Mesenchymal stem cell (in vitro differentiated cells and primary cell): ENCODE results near the gene PCSK6.

ENCODE experiments used
- DNase-seq: peaks from one replicate; pipeline ENCODE4 v3.0.0-alpha.2; 2013
- H2AFZ ChIP-seq: one replicate; pipeline ENCODE4 v1.6.1; 2013; ENCODE audit warnings: low read depth, mild to moderate bottlenecking, control low read depth, inconsistent platforms, low read length, moderate library complexity
- H2AK5ac ChIP-seq: 2 replicates; pipeline ENCODE4 v1.6.1; 2013; ENCODE audit warnings: low read length, moderate library complexity, mild to moderate bottlenecking, inconsistent platforms; ENCODE audit not compliant: severe bottlenecking
- H2BK120ac ChIP-seq: one replicate; pipeline ENCODE4 v1.6.1; 2013; ENCODE audit warnings: low read depth, mild to moderate bottlenecking, inconsistent platforms, low read length, moderate library complexity
- H2BK12ac ChIP-seq, 2 experiments: one replicate each; pipeline ENCODE4 v1.6.1; 2013; ENCODE audit warnings: inconsistent platforms in 2 of 2, low read length in 2 of 2, mild to moderate bottlenecking in 2 of 2, moderate library complexity in 2 of 2, control low read depth in 1 of 2
- H2BK15ac ChIP-seq: one replicate; pipeline ENCODE4 v1.6.1; 2013; ENCODE audit warnings: mild to moderate bottlenecking, low read depth, inconsistent platforms; ENCODE audit not compliant: poor library complexity, severe bottlenecking
- H2BK5ac ChIP-seq: 2 replicates; pipeline ENCODE4 v1.6.1; 2013; ENCODE audit warnings: low read depth, mild to moderate bottlenecking, low read length, control low read depth, inconsistent platforms; ENCODE audit not compliant: poor library complexity, severe bottlenecking
- H3K14ac ChIP-seq, 2 experiments: one replicate each; pipeline ENCODE4 v1.6.1; 2013; ENCODE audit warnings: inconsistent platforms in 2 of 2, low read length in 2 of 2, control low read depth in 1 of 2, mild to moderate bottlenecking in 1 of 2, moderate library complexity in 1 of 2
- H3K18ac ChIP-seq, 2 experiments: one replicate each; pipeline ENCODE4 v1.6.1; 2013; ENCODE audit warnings: inconsistent platforms in 2 of 2, low read length in 2 of 2, control low read depth in 1 of 2, low read depth in 1 of 2, mild to moderate bottlenecking in 1 of 2
- H3K23ac ChIP-seq, 2 experiments: one replicate each; pipeline ENCODE4 v1.6.1; 2013; ENCODE audit warnings: inconsistent platforms in 2 of 2, low read length in 2 of 2, mild to moderate bottlenecking in 2 of 2, moderate library complexity in 2 of 2, control low read depth in 1 of 2
- H3K27ac ChIP-seq: 2 replicates; pipeline ENCODE4 v1.5.1; 2013; ENCODE audit warnings: mild to moderate bottlenecking, moderate library complexity, low read length, control low read depth, inconsistent platforms; ENCODE audit not compliant: poor library complexity, severe bottlenecking
- H3K27me3 ChIP-seq, 2 experiments: 2 replicates each; pipeline versions ENCODE4 v1.6.1 to v1.7.0; 2013; ENCODE audit warnings: low read length in 2 of 2, mild to moderate bottlenecking in 2 of 2, moderate library complexity in 2 of 2, control low read depth in 1 of 2, inconsistent platforms in 1 of 2; ENCODE audit not compliant: control insufficient read depth in 1 of 2, insufficient read depth in 1 of 2
- H3K36me3 ChIP-seq, 2 experiments: 2 replicates each; pipeline versions ENCODE4 v1.6.1 to v1.7.0; 2013; ENCODE audit warnings: low read length in 2 of 2, control low read depth in 1 of 2, inconsistent platforms in 1 of 2, low read depth in 1 of 2, mild to moderate bottlenecking in 1 of 2; ENCODE audit not compliant: insufficient read depth in 2 of 2, control insufficient read depth in 1 of 2
- H3K4ac ChIP-seq, 2 experiments: one replicate each; pipeline ENCODE4 v1.6.1; 2013; ENCODE audit warnings: inconsistent platforms in 2 of 2, low read length in 2 of 2, mild to moderate bottlenecking in 2 of 2, moderate library complexity in 2 of 2, control low read depth in 1 of 2, low read depth in 1 of 2
- H3K4me1 ChIP-seq: 2 replicates; pipeline ENCODE4 v1.6.1; 2013; ENCODE audit warnings: low read depth, low read length, control low read depth; ENCODE audit not compliant: control insufficient read depth, insufficient read depth
- H3K4me2 ChIP-seq: 2 replicates; pipeline ENCODE4 v1.6.1; 2013; ENCODE audit warnings: low read length, mild to moderate bottlenecking, inconsistent platforms; ENCODE audit not compliant: poor library complexity, severe bottlenecking
- H3K4me3 ChIP-seq, 2 experiments: 2 replicates each; pipeline versions ENCODE4 v1.5.1 to v1.7.0; 2013; ENCODE audit warnings: low read length in 2 of 2, mild to moderate bottlenecking in 2 of 2, control low read depth in 1 of 2, low read depth in 1 of 2; ENCODE audit not compliant: insufficient read depth in 1 of 2
- H3K79me1 ChIP-seq: replicated peaks from 2 replicates; pipeline ENCODE4 v1.6.1; 2013; ENCODE audit warnings: mild to moderate bottlenecking, control low read depth, low read length, inconsistent platforms; ENCODE audit not compliant: poor library complexity, severe bottlenecking
- H3K9ac ChIP-seq: 2 replicates; pipeline ENCODE4 v1.7.0; 2013; ENCODE audit warnings: mild to moderate bottlenecking, low read length, moderate library complexity
- H3K9me3 ChIP-seq: 2 replicates; pipeline ENCODE4 v1.7.0; 2013; ENCODE audit warnings: mild to moderate bottlenecking, low read length; ENCODE audit not compliant: control insufficient read depth
- H4K8ac ChIP-seq: one replicate; pipeline ENCODE4 v1.6.1; 2013; ENCODE audit warnings: inconsistent platforms, mild to moderate bottlenecking, low read length, moderate library complexity
- H4K91ac ChIP-seq: one replicate; pipeline ENCODE4 v1.6.1; 2013; ENCODE audit warnings: mild to moderate bottlenecking, low read length, inconsistent platforms
- WGBS: methylation state at CpG from one replicate; pipeline ENCODE4 v1.1.7; 2013; ENCODE audit warnings: mixed read lengths; 5-methylcytosine and 5-hydroxymethylcytosine counted together

PCSK6 gene

GRCh38 chr15:101440846-101441590 is 48.5 kb downstream of the PCSK6 start:
- WGBS, result 86% methylated on average over 6 of the region's 7 CpGs
- no peak overlapping the region for H3K27ac ChIP-seq
- H2BK12ac ChIP-seq, result no peak overlapping the region

GRCh38 chr15:101439920-101440319 is 49.6 kb downstream of the PCSK6 start:
- 98% methylated on average over 7 of the region's 7 CpGs for WGBS
- peaks cover 0 to 14% of the 10 kb centered on the region in 2 experiments for H3K27me3 ChIP-seq
- no peak for DNase-seq
- H2BK15ac ChIP-seq, result no peak overlapping the region
- no peak overlapping the region for H2AK5ac ChIP-seq
- H3K4me3 ChIP-seq, result peak overlapping the region in 1 of 2 experiments; percentile 73
- H3K18ac ChIP-seq, result no peak overlapping the region
- H3K4me2 ChIP-seq, result no peak overlapping the region
- no peak overlapping the region for H2BK5ac ChIP-seq
- H3K23ac ChIP-seq, result no peak overlapping the region
- no peak overlapping the region for H4K8ac ChIP-seq
- H3K9me3 ChIP-seq, result no peaks in the 10 kb centered on the region
- no peak overlapping the region for H4K91ac ChIP-seq
- no peaks in the 10 kb centered on the region for H3K79me1 ChIP-seq
- H3K9ac ChIP-seq, result peak overlapping the region; percentile 72
- no peak overlapping the region for H3K27ac ChIP-seq
- no peak overlapping the region for H3K4ac ChIP-seq
- no peak overlapping the region for H2AFZ ChIP-seq
- no peaks in the 10 kb centered on the region for H3K4me1 ChIP-seq
- H3K36me3 ChIP-seq, result no peaks in the 10 kb centered on the region
- H3K14ac ChIP-seq, result no peak overlapping the region
- no peak overlapping the region for H2BK12ac ChIP-seq
- no peak overlapping the region for H2BK120ac ChIP-seq

More at GRCh38 chr15:101440846-101441590, 48.5 kb downstream of the PCSK6 start:
- no peak overlapping the region for H4K91ac ChIP-seq
- H2BK15ac ChIP-seq, result no peak overlapping the region
- H4K8ac ChIP-seq, result no peak overlapping the region
- peak overlapping the region in 1 of 2 experiments; percentile 73 for H3K4me3 ChIP-seq
- H2BK120ac ChIP-seq, result no peak overlapping the region
- H2AFZ ChIP-seq, result no peak overlapping the region
- no peak for DNase-seq
- H3K18ac ChIP-seq, result no peak overlapping the region
- H2AK5ac ChIP-seq, result no peak overlapping the region
- H3K4me1 ChIP-seq, result no peaks in the 10 kb centered on the region
- H3K4ac ChIP-seq, result no peak overlapping the region
- H3K27me3 ChIP-seq, result peaks cover 0 to 5% of the 10 kb centered on the region in 2 experiments
- H3K9me3 ChIP-seq, result no peaks in the 10 kb centered on the region
- H3K79me1 ChIP-seq, result no peaks in the 10 kb centered on the region
- no peak overlapping the region for H3K14ac ChIP-seq
- H3K9ac ChIP-seq, result peak overlapping the region; percentile 72
- no peaks in the 10 kb centered on the region for H3K36me3 ChIP-seq
- no peak overlapping the region for H3K4me2 ChIP-seq
- H2BK5ac ChIP-seq, result no peak overlapping the region
- no peak overlapping the region for H3K23ac ChIP-seq

GRCh38 chr15:101439285-101439919 is 50.1 kb downstream of the PCSK6 start:
- Histone ChIP-seq H3K4me3 (peak overlapping the region in 1 of 2 experiments; percentile 73), H3K9ac (peak overlapping the region; percentile 72), H3K14ac (peak overlapping the region in 1 of 2 experiments; percentile 93), H3K23ac (no peak overlapping the region), H4K91ac (no peak overlapping the region), H3K27me3 (peaks cover 0 to 19% of the 10 kb centered on the region in 2 experiments), H3K4me2 (no peak overlapping the region), H3K79me1 (no peaks in the 10 kb centered on the region), H3K18ac (no peak overlapping the region), H4K8ac (no peak overlapping the region), H3K27ac (no peak overlapping the region), H3K4ac (no peak overlapping the region), H3K4me1 (no peaks in the 10 kb centered on the region), H3K9me3 (no peaks in the 10 kb centered on the region), H2BK12ac (no peak overlapping the region), H2AFZ (no peak overlapping the region), H2BK5ac (no peak overlapping the region), H3K36me3 (no peaks in the 10 kb centered on the region), H2BK120ac (no peak overlapping the region), H2BK15ac (no peak overlapping the region), H2AK5ac (no peak overlapping the region)
- 89% methylated on average over 8 of the region's 8 CpGs for whole genome bisulfite sequencing
- peak; percentile 37 for DNase-seq

- H4K91ac ChIP-seq, result peak overlapping the region; percentile 30
- H3K14ac ChIP-seq, result peak overlapping the region in 1 of 2 experiments; percentile 93
- DNase-seq, result no peak
- H3K4me3 ChIP-seq, result peak overlapping the region in 1 of 2 experiments; percentile 73
- H3K79me1 ChIP-seq, result no peaks in the 10 kb centered on the region
- H3K36me3 ChIP-seq, result no peaks in the 10 kb centered on the region
- H3K18ac ChIP-seq, result peak overlapping the region in 1 of 2 experiments; percentile 38
- WGBS, result 87% methylated on average over 20 of the region's 21 CpGs
- H2BK12ac ChIP-seq, result no peak overlapping the region
- H3K27me3 ChIP-seq, result peaks cover 0 to 22% of the 10 kb centered on the region in 2 experiments
- H3K9ac ChIP-seq, result peak overlapping the region; percentile 72
- H3K4me1 ChIP-seq, result no peaks in the 10 kb centered on the region
- H4K8ac ChIP-seq, result no peak overlapping the region
- no peak overlapping the region for H3K23ac ChIP-seq
- no peak overlapping the region for H3K4me2 ChIP-seq
- H2AFZ ChIP-seq, result no peak overlapping the region
- no peak overlapping the region for H2AK5ac ChIP-seq
- no peak overlapping the region for H3K4ac ChIP-seq
- H2BK15ac ChIP-seq, result no peak overlapping the region
- no peak overlapping the region for H2BK5ac ChIP-seq
- H2BK120ac ChIP-seq, result no peak overlapping the region
- H3K9me3 ChIP-seq, result no peaks in the 10 kb centered on the region
- no peak overlapping the region for H3K27ac ChIP-seq
Observed at GRCh38 chr15:101438482-101439284, 50.8 kb downstream of the PCSK6 start.
